ENCODE results near the gene FARS2.

- no peak for TF ChIP-seq CTCF (conservative IDR thresholded peaks at IDR 0.05; ENCODE audit: low read depth, low read length)
- TF ChIP-seq EZH2 (IDR thresholded peaks at IDR 0.05; ENCODE audit: borderline replicate concordance, low read depth, low read length, poor library complexity, severe bottlenecking): no peak
These were observed 44.0 kb upstream of the FARS2 start for GRCh38 chr6:5217356-5217755.

All from A673 (cell line).